Keratinocyte (primary cell): ENCODE measurements around the gene ILDR1.

Experiments
- CTCF ChIP-seq, 3 experiments: IDR thresholded peaks in 1 of 3; conservative IDR thresholded peaks in 1 of 3; optimal IDR thresholded peaks in 1 of 3; 2 replicates in 2 of 3; 3 replicates in 1 of 3; pipeline versions ENCODE3 to v1.5.1; 2011; ENCODE audit warnings: low read length in 3 of 3, mild to moderate bottlenecking in 3 of 3, moderate library complexity in 2 of 3, control low read depth in 1 of 3, inconsistent platforms in 1 of 3; ENCODE audit not compliant: insufficient read depth in 2 of 3; ENCODE audit errors: extremely low read depth in 1 of 3
- EZH2 ChIP-seq: IDR thresholded peaks from one replicate; pipeline ENCODE4 v1.6.1; 2012; ENCODE audit warnings: inconsistent platforms, mild to moderate bottlenecking, low read length, moderate library complexity

GRCh38 chr3:121998611-121999473 lies 23.2 kb downstream of the ILDR1 start:
- TF ChIP-seq CTCF (optimal IDR thresholded peaks at IDR 0.05 in 1 of 3, IDR thresholded peaks at IDR 0.05 in 1 of 3, conservative IDR thresholded peaks at IDR 0.05 in 1 of 3; ENCODE audit: extremely low read depth in 1 of 3, insufficient read depth in 2 of 3, low read length in 3 of 3) (no peak), EZH2 (no peak)
